ENCODE data around the gene INHBA.

The INHBA gene

GRCh38 chr7:41688906-41689305 lies 14.0 kb downstream of the INHBA start:
- DNase-seq (ENCODE audit: low spot score) = no peak

GRCh38 chr7:41688012-41688625 lies 14.8 kb downstream of the INHBA start:
- DNase-seq (ENCODE audit: low spot score) = no peak

GRCh38 chr7:41685684-41686083 lies 17.2 kb downstream of the INHBA start:
- DNase-seq (ENCODE audit: low spot score) = no peak

GRCh38 chr7:41682422-41682821 lies 20.5 kb downstream of the INHBA start:
- DNase-seq (ENCODE audit: low spot score) = no peak

- DNase-seq (ENCODE audit: low spot score) = no peak
Observed at GRCh38 chr7:41679566-41679965, 23.3 kb downstream of the INHBA start.

- DNase-seq (ENCODE audit: low spot score) = no peak
Observed at GRCh38 chr7:41674505-41675023, 28.3 kb downstream of the INHBA start.

- no peak for DNase-seq (ENCODE audit: low spot score)
Observed at GRCh38 chr7:41661596-41661995, 41.3 kb downstream of the INHBA start.

GRCh38 chr7:41659539-41659938 lies 43.4 kb downstream of the INHBA start:
- no peak for DNase-seq (ENCODE audit: low spot score)

- DNase-seq (ENCODE audit: low spot score) = no peak
Observed at GRCh38 chr7:41656366-41656765, 46.5 kb downstream of the INHBA start.

GRCh38 chr7:41655426-41655825 lies 47.5 kb downstream of the INHBA start:
- no peak for DNase-seq (ENCODE audit: low spot score)

GRCh38 chr7:41652267-41652666 lies 50.6 kb downstream of the INHBA start:
- DNase-seq (ENCODE audit: low spot score) = no peak

GRCh38 chr7:41648501-41648900 lies 54.4 kb downstream of the INHBA start:
- DNase-seq (ENCODE audit: low spot score) = no peak

GRCh38 chr7:41643616-41644015 lies 59.3 kb downstream of the INHBA start:
- no peak for DNase-seq (ENCODE audit: low spot score)

- DNase-seq (ENCODE audit: low spot score) = no peak
Observed at GRCh38 chr7:41641665-41642014, 61.2 kb downstream of the INHBA start.

- no peak for DNase-seq (ENCODE audit: low spot score)
Observed at GRCh38 chr7:41641011-41641664, 61.8 kb downstream of the INHBA start.

GRCh38 chr7:41640487-41640886 lies 62.4 kb downstream of the INHBA start:
- DNase-seq (ENCODE audit: low spot score) = no peak

GRCh38 chr7:41637049-41637448 lies 65.8 kb downstream of the INHBA start:
- DNase-seq (ENCODE audit: low spot score) = no peak
